ENCODE results near the gene RASL11A.
"Not testable (repeated sequence)": the region's sequence is repeated elsewhere in the genome, so short reads cannot be mapped to it uniquely, and the experiment has no call there.

The RASL11A gene

DNA sequence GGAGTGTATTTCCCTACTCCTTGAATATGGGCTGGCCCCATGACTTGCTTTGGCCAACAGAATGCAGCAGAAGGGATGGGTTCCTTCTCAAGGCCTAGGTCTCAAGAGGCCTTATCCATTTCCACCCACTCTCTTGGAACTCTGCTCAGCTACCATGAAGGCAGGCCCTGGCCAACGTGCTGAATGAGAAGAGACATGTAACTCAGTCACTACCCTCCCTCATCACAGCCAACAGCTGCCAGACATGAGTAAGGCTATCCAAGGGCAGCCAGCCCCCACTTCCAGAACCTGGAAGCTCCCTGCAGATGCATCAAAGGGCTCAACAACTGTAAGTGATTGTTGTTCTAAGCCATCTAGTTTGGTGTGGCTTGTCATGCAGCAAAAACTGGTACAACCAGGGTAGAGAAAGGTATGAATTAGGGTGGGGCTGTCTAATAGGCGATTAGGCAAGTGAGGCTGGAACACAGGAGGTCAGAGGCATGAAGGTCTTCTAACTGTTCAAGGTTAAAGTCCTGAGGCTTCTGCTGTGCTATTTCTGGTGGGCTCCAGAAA lies 1.4 kb upstream of the RASL11A start:
- no peak for DNase-seq

DNA sequence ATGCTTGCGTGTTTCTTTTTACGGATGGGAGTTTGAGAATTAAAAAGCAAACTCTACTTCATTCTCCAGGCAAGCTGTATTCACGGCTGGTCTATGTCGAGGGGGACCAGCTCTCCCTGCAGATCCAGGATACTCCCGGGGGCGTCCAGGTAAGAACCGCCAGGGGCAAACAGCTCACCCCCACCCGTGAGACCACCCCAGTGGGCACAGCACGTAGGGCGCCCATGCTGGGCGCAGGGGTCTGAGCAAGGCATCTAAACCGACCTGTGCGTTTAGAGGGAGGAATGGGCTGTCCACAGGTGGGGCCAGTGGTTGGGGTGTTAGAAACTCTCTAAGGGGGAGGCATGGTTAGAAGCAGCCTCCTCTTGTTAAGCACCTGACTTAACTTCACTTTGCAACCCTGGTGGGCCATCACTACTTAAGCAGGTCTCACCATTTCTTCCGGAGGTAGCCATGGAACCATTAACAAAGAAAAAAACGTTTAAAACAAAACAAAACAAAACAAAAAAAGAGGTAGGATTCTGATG lies 1.0 kb downstream of the RASL11A start:
- DNase-seq: no peak

DNA sequence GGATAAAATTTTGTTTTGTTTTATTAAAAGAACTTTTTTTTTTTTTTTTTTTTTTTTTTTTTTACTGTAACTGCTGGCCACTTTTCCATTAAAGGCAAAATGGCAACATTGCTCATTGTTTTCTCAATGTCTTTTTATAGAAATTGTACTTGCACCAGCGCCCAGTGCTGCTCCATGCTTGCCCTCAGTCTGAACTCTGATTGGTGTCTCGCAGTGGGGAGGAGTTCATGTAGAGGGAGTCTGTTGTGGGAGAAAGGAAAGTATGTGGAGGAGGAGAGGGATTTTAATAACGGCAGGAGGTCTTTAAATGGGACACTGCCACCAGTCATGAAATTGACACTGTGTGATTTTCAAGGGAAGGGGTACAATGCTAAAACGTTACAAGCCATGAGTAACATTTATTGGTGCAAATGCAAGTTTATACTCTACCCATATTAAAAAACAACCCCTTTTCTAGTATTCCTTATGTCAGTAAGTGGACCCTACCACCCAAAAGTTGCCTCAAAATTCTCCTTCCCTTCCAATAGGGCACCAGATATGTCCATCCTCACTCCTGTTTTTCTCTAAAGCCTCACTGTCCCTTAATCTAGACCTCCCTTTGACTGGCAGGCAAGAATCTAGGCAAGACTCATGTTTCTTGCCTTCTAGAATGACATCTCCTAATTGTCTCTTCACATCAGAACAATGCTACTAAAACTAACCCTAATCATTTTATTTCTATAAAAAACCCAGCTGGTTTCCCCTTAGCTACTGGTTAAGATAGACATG lies 3.2 kb downstream of the RASL11A start:
- no peak for DNase-seq

DNA sequence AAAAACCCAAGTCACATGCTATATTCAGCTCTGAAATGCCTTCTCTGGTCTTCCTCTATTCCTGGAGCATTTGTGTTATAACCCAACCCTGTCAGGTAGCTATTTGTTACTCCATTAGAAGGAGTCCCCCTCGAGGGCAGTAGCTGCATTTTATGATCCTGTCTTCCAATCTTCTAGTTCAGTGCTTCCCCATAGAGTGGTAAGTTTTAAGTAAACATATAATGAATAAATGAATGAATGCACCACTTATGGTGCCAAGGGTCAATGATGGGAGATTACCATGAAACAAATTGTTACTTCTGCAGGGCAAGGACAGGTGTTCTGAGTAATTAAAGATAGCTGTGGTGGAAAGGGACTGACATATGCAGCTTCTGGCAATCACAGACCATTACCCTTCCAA lies 4.0 kb downstream of the RASL11A start:
- DNase-seq: no peak

DNA sequence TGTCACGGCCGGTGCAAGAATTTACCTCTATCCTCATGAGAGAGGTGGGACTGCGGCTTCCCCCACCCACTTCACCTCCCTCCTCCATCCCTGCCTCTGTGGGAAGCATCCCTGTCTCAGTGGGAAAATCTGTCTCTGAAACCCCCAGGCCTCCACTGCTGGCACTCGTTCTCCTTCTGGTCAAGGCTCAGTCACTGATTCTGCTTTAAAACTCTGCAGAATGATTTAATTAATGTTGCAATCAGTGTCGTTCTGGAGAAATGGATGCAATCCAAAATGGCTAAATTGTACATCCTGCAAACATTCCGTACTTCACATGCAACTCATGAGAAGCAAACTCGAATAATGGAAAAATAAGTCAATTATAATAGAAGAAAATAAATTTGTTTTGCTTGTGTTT lies 5.6 kb downstream of the RASL11A start:
- DNase-seq: no peak

DNA sequence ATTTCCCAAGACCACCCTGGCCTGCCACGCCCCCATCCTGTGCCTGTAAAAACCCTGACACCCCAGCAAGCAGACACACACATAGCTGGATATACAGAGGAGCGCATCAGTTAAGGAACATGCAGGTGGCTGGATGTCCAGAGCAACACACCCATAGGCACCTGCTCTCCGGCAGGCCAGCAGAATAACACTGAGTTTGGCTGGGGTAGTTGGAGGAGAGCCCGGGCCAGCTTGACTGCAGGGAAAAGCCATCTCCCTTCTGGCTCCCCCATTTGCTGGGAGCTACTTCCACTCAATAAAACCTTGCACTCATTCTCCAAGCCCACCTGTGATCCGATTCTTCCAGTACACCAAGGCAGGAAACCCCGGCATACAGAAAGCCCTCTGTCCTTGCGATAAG lies 8.9 kb downstream of the RASL11A start:
- no peak for DNase-seq

DNA sequence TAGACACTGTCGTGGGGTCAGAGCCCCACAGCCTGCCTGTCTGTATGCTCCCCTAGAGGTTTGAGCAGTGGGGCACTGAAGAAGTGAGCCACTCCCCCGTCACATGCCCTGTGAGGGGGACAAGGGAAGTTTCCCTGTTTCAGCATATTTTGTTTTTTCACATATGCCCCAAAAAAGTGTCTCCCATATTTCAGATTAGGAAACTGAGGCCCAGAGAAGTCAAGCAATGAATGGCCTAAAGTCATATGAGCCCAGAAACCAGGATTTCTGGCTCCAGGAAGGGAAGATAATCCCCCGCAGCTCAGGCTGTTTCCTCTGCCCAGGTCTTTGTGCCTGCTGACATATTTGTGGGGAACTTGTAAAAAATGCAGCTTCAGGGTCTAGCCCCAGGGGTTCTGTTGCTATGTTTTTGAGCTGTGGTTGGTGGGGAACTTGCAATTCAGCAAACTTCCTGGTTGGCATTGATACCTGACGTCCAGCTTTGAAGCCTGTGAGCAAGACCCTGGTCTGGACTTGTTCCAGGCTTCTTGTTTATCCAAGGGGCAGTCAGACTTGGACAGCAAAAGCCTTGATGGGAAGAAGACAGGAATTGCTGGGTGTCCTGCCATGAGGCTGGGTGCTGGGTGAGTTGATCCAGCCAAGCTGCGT lies 9.5 kb downstream of the RASL11A start:
- no peak for DNase-seq

DNA sequence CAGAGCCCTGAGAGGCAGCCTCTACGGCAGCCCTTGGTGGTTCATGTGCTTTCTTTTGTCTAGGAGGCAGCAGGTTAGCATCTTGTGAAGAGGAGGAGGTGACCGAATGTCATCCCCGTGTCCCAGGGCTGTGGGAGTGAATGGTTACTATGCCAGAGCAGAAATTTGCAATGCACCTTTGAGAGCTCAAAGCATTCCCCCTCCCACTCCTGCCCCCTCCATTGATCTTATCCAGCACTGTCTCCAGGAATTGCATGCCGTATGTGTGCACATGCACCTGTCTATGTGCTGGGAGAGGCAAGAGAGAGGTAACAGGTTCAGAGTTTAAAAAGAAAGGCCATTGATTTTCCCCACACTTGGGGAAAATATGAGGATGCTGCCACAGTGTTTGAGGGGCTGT lies 10.2 kb downstream of the RASL11A start:
- DNase-seq: no peak

DNA sequence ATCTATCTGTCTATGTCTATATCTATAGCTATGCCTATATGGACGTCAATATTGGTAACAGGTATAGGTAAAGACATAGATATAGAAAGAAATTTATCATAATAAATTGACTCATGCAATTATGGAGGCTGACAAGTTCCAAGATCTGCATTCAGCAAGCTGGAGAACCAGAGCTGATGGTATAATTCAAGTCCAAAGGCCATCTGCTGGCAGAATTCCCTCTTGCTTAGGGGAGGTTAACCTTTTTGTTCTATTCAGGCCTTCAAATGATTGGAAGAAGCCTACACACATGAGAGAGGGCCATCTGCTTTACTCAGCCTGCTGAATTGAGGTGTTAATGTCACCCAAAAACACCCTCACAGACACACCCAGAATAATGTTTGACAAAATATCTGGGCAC lies 10.8 kb downstream of the RASL11A start:
- no peak for DNase-seq

DNA sequence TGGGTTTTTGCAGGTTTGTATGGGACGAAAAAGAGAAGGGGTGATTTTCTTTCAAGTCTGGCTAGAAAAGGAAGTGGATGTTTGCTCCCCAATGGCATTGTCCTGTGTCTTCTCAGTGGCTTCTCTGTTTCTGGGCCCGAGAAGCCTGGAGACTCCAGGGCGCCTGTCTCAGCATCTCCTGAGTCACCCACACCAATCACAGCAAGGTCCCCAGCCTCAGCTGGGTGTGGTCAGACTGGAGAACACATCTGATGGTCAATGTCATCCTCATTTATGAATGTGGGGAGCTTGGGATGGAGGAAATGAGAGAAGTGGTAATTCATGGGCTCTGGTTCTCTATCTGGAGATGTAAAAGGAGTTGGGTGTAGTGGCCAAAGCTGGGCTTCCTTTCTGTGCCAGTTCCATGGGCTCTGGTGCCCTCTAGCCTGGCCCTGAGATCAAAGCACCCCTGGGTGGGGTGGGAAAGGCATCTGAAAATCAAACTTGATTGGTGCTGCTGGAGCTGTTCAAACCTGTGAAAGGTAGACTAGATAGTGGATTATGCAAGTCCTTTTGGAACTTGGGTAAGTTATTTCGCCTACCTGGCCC lies 13.4 kb downstream of the RASL11A start:
- DNase-seq: no peak

DNA sequence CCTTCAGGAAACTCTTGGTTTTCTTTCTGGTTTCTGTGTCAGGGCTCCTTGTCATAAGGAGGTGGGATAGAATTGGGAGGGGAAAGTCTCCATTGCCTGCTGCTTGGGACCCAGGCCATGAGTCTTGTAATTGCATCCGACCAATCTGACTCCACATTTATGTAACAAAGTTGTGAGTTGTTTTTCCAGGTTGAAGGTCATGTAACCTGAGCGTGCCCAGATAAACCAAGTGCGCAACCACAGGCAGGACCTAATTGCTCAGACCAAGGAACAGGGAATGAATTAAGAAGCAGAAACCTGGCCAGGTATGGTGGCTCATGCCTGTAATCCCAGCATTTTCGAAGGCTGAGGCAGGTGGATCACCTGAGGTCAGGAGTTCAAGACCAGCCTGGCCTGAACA lies 17.8 kb downstream of the RASL11A start:
- DNase-seq: no peak

DNA sequence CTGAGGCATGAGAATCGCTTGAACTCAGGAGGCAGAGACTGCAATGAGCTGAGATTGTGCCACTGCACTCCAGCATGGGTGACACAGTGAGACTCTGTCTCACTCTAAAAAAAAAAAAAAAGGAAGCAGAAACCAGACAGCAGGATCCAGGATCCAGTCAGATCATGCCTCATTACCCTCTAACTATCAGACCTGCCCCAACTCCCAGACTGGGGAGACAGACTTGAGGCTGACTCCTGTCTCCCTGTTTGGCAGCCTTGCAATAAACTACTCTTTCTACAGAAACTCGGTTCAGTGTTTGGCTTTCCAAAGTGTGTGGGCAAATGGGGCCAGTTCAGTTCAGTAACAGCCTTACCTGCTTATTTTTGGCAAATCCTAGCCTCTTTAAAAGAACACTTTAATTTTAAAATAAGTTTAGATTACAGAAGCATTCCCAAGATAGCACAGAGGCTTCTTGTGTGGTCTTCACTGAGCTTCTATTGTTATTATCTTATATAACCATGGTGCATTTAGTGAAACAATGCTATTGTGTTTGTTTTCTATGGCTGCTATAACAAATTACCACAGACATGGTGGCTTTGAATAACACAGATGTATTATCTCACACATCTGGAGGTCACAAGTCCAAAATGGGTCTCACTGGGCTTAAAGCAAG lies 18.5 kb downstream of the RASL11A start:
- no peak for DNase-seq

DNA sequence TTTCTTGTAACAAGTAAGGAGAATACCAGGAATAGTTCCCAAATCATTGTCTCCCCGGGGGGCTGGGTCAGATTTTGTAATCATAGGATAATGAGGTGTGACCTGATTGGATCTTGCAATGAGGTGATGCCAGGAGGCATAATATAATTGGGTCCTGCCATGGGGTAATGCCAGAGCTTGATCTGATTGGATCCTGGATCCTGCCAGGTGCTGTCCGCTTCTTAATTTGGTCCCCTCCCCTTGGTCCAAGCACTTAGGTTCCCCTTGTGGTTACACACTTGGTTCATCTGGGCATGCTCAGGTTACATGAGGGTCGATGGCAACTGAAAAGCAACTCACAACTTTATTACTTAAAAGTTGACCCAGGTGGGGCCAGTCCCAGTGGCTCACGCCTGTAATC lies 20.1 kb downstream of the RASL11A start:
- no peak for DNase-seq

DNA sequence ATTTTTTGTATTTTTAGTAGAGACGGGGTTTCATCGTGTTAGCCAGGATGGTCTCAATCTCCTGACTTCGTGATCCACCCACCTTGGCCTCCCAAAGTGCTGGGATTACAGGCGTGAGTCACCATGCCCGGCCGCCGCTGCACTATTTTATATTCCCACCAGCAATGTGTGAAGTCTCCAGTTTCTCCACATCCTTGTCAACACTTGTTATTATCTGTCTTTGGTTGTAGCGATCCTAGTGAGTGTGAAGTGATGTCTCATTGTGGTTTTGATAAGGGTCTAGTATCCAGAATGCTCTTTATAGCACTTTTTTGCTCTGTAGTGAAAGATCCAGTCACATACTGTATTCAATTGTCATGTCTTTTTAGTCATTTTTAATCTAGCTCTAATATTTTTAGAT lies 21.3 kb downstream of the RASL11A start:
- not testable (repeated sequence) for DNase-seq

DNA sequence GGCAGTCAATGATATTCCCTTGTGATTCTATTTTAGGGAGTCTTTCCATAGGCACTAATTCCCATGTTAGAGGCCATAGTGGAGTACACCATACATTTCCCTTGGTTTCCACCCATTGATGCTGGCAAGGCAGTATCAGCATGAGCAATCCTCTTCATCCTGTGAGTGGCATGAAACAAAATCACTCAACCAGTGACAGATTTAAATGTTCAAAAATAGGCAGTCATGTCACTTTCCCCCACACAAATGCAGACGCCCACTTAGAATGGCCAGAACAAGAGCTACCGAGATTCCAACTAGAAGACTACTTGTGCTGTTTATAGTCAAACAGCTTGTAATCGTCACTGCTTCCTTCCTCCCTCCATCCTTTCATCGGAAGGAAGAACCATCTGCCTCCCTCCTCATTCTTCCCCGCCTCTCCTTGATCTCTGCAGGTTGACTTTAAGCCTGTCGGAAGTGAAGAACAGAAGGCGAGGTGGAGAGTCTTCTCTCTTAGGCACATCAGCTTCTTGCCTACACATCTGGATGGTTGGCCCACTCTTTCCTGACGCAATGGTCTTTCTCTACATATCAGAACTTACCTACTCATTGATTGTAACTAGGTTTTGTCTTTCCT lies 22.6 kb downstream of the RASL11A start:
- no peak for DNase-seq

DNA sequence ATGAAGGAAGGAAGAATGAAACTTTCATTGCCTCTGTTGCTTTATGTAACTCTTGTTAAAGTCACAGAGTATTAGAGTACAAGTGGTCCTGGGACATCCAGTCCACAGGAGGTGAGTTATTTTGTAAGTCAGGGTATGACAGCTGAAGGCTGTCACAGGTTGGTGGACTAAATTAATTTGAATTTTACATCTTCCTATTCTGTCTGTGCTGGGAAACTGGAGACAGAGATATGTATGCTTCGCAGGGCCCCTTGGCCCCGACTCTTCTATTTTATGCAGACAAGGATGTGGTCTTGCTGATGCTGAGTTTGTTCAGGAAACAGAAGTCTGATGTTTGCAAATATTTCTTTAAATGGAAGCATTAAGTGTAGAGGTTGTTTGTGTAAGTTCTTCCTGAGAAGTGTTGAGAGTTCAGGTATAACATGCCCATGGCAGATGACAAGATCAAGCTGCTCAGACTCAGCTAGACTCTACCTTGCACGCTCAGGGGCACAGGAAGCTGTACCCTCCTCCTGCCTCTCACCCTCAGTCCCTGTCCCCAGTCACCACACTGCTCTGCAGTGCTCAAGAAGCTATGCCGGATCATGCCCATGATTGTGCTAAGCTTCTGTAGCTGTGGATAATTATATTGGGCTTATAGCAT lies 23.4 kb downstream of the RASL11A start:
- no peak for DNase-seq

DNA sequence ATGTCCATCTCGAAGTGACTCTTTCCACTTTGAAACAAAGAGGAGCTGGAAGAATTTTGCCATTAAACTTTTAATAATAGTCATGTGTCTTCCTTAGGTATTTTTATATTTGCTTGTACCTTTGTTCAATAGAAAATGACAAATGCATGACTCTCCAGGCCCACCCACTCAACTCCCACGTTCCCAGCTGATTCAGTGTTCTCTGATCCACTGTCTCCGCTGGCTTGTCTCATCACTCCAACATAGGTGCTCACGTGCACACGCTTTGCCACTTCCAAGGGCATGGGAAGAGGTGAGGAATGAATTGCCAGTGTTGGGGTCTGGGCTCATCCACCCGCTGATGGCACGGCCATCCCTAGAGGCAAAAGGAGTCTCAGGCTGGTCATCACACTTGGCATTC lies 24.5 kb downstream of the RASL11A start:
- no peak for DNase-seq

DNA sequence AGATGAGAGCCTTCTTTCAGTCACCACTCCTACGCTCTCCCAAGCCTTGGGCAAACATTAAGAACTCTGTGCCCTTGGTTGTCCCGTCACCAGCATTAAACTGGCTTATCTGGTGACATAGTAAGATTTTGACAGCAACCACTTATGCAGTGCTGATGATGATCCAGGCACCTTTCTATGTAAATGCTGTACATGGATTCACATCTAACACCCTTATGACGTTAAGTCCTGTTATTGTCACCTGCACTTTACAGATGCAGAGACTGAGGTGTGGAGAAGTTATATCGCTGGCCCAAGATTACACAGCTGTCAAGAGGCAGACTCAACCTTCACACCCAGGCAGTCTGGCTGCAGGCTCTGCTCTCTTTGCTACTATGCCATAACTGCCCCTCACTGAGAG lies 25.0 kb downstream of the RASL11A start:
- DNase-seq: no peak

DNA sequence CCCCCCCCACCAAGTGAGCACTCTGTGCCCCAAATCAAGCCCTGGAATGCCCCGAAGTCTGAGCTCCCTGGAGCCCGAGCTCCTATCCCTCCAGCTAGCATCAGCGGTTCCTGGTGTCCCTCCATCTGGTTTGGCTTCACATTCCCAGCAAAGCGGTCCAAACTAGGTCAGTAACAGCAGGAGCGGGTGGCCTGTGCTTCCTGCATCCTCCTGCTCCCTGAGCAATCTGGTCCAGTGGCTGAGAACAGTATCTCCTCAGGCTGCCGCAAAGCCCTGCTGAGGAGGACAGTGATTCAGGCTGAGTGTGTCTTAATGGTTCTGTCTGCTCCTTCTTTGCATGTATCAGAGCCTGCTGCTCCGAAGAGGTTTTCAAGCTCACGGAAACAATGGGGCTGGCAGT lies 25.9 kb downstream of the RASL11A start:
- DNase-seq: no peak

DNA sequence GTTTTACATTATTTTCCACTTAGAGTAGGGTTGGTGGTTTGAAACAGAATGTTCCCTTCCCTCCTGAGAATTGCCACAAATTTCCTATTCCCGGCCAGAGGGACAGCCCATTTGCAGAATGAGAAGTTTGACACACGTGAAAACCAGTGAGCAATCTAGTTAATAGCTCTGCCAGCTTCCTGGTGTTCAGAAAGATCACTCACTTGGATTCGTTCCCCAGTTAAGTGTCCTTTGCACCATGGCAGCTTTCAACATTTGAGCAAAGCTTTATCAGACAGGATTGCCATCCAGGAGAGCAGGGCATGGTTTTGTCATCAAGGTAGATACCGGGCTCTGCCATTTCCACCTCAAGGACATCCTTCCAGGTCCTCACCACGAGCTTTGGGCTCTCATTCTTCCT lies 28.2 kb downstream of the RASL11A start:
- DNase-seq: no peak

DNA sequence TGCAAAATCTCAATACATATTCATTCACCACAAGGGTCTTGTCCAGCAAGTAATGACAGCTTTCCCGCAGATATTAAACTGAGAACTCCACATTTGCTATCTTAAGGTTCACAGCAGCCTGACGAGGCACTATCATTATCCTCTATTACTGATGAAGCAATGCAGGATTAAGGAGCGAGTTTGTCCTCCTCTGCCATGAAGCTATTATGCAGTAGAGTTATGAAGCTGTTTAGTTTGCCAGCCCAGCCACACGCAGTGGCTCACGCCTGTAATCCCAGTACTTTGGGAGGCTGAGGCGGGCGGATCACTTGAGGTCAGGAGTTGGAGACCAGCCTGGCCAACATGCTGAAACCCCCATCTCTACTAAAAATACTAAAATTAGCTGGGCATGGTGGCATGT lies 29.8 kb downstream of the RASL11A start:
- not testable (repeated sequence) for DNase-seq

DNA sequence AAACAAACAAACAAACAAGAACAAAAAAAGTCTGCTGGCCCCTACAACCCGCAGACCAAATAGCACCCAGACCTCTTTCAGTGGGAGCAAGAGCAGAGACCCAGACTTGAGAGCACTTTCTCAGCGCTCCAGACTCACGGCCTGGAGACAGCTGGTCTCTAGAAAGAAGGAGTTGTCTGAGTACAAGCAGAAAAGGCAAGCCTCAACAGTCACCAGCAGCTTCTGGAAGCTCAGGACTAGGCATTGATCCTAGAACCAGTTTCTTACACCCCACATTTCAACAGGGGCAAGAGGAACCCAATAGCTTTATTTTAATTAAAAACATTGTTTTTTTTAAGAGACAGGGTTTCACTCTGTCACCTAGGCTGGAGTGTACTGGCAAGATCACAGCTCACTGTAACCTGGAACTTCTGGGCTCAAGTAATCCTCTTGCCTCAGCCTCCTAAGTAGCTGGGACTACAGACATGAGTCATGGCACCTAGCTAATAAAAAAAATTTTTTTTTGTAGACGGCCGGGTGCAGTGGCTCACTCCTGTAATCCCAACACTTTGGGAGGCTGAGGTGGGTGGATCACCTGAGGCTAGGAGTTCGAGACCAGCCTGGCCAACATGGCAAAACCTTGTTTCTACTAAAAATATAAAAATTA lies 30.4 kb downstream of the RASL11A start:
- DNase-seq: no peak

Data from NCI-H1436 (cell line).